ENCODE measurements around the gene ALOX12. TPM values are rescaled to one million over a fixed set of nuclear protein-coding genes. Genes with fewer than 3 reads are reported as not detected.
A peak's percentile ranks its signal among the peaks of the same experiment; 100 is the strongest.

ALOX12 gene
- total RNA-seq, 1 experiment from 2014 or later, result not detected

DNA sequence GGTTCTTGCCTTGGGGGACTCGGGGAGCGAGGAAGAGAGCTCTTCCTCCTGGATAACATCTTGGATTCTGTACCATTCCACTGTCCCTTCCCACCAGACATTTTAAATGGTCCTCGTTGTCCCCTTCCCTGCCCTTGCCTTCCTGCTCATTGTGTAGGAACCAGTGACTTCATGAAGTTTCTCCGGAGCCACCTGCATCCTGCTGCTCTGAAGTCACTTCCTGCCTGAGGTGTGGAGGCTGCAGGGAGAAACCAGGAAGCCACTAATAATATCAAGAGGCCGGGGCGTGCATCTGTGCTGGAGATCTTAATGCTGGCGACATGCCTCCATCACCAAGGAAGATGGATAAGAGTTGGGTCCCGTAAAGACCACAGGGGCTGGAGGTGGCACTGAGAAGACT, 33.8 kb downstream of the ALOX12 start:
- no peak overlapping the region for H2AFZ ChIP-seq (ENCODE audit: low read depth, low read length, poor library complexity, severe bottlenecking)
- POLR2A ChIA-PET, result no interaction called here
- no peaks in the 10 kb centered on the region for H3K36me3 ChIP-seq (ENCODE audit: control insufficient read depth in 1 of 2, insufficient read depth in 2 of 2, low read length in 2 of 2)
- no peak for DNase-seq (ENCODE audit: low read depth, low spot score)
- H3K4me2 ChIP-seq (ENCODE audit: low read length), result peak overlapping the region; percentile 16; the same call in 1 of the 2 replicates
- no peaks in the 10 kb centered on the region for H4K20me1 ChIP-seq (ENCODE audit: insufficient read depth)
- intact Hi-C loops (cut with micrococcal nuclease), result no loop called here
- no peak overlapping the region for H3K27ac ChIP-seq (ENCODE audit: low read depth, low read length)
- no TSS peak for BruUV-seq (replicated peaks)
- H3K9me2 ChIP-seq (ENCODE audit: insufficient read depth), result no peaks in the 10 kb centered on the region
- ATAC-seq, result no peak
- peaks cover under 1 to 19% of the 10 kb centered on the region in 2 experiments; a peak in 2 of 4 replicates for H3K4me1 ChIP-seq (ENCODE audit: control insufficient read depth in 1 of 2, insufficient read depth in 2 of 2, low read length in 2 of 2)
- RAD21 ChIA-PET (ENCODE audit: low non-redundant PET in 1 of 2, low total read pairs in 2 of 2, uncharacterized antibody in 2 of 2, unreplicated experiment in 2 of 2), result no interaction called here
- no peaks in the 10 kb centered on the region for H3K79me2 ChIP-seq (ENCODE audit: insufficient read depth, low read length)
- H3K9me3 ChIP-seq (ENCODE audit: control insufficient read depth in 1 of 2, insufficient read depth in 1 of 2, low read depth in 1 of 2, low read length in 2 of 2), result no peaks in the 10 kb centered on the region
- CTCF ChIA-PET, result no interaction called here
- TF ChIP-seq CEBPB (IDR thresholded peaks at IDR 0.05; ENCODE audit: low read depth) (no peak), SIN3A (IDR thresholded peaks at IDR 0.05; ENCODE audit: low read depth) (no peak), EGR1 (IDR thresholded peaks at IDR 0.05; ENCODE audit: low read depth) (no peak)
- TF ChIP-seq, protein P1, sequence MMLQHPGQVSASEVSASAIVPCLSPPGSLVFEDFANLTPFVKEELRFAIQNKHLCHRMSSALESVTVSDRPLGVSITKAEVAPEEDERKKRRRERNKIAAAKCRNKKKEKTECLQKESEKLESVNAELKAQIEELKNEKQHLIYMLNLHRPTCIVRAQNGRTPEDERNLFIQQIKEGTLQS (IDR thresholded peaks at IDR 0.05), result no peak
- TF ChIP-seq, protein P2, sequence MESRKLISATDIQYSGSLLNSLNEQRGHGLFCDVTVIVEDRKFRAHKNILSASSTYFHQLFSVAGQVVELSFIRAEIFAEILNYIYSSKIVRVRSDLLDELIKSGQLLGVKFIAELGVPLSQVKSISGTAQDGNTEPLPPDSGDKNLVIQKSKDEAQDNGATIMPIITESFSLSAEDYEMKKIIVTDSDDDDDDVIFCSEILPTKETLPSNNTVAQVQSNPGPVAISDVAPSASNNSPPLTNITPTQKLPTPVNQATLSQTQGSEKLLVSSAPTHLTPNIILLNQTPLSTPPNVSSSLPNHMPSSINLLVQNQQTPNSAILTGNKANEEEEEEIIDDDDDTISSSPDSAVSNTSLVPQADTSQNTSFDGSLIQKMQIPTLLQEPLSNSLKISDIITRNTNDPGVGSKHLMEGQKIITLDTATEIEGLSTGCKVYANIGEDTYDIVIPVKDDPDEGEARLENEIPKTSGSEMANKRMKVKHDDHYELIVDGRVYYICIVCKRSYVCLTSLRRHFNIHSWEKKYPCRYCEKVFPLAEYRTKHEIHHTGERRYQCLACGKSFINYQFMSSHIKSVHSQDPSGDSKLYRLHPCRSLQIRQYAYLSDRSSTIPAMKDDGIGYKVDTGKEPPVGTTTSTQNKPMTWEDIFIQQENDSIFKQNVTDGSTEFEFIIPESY (IDR thresholded peaks at IDR 0.05; ENCODE audit: extremely low read depth, insufficient replicate concordance, low read length), result no peak
- no peaks in the 10 kb centered on the region for H3K27me3 ChIP-seq (ENCODE audit: insufficient read depth, low read length)
- H3K9ac ChIP-seq (ENCODE audit: low read length), result no peak overlapping the region
- no peak overlapping the region for H3K4me3 ChIP-seq (replicated peaks in 1 of 2; ENCODE audit: low read depth in 1 of 2, low read length in 2 of 2)

DNA sequence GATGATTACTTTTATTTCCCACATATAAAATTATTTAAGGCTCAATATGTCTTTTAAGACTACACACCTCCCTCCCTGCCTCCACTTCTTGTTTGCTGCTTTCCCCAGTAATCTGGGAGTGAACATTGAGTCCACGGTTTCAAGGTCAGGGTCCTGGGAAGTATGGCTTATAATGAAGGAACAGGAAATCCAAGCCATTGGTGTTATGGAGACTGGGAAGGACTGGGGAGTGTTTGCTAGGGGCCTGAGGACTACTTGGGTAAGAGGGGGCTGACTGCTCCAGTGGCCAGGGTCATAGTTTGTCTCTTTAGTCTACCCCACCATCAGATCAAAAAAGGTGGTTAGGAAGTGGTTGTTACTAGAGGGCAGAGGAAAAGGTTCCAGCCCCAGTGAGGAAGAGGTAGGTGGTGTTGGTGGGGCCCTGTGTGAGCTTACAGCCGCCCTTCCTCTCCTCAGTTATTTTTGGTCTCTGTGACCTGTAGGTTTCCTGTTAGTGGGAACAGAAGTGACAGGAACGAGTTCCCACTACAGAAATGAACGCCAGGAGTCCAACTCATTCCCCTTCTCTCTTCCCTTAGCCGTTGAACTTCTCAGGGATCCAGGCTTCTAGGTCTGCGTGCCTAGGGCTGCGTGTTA, 39.2 kb downstream of the ALOX12 start:
- Histone ChIP-seq H2AFZ (ENCODE audit: low read depth, low read length, poor library complexity, severe bottlenecking) (no peak overlapping the region), H4K20me1 (ENCODE audit: insufficient read depth) (no peaks in the 10 kb centered on the region), H3K9me3 (ENCODE audit: control insufficient read depth in 1 of 2, insufficient read depth in 1 of 2, low read depth in 1 of 2, low read length in 2 of 2) (no peaks in the 10 kb centered on the region), H3K9me2 (ENCODE audit: insufficient read depth) (no peaks in the 10 kb centered on the region), H3K27ac (ENCODE audit: low read depth, low read length) (peak overlapping the region; percentile 99), H3K4me2 (ENCODE audit: low read length) (peak overlapping the region; percentile 92), H3K9ac (ENCODE audit: low read length) (peak overlapping the region; percentile 75), H3K4me3 (replicated peaks in 1 of 2; ENCODE audit: low read depth in 1 of 2, low read length in 2 of 2) (peak overlapping the region; percentile 60 to 78), H3K4me1 (ENCODE audit: control insufficient read depth in 1 of 2, insufficient read depth in 2 of 2, low read length in 2 of 2) (peaks cover 4 to 25% of the 10 kb centered on the region in 2 experiments), H3K79me2 (ENCODE audit: insufficient read depth, low read length) (0 out of 2 replicates have a peak, but pooled peaks cover 4% of the 10 kb centered on the region), H3K27me3 (ENCODE audit: insufficient read depth, low read length) (no peaks in the 10 kb centered on the region), H3K36me3 (ENCODE audit: control insufficient read depth in 1 of 2, insufficient read depth in 2 of 2, low read length in 2 of 2) (no peaks in the 10 kb centered on the region)
- RAD21 ChIA-PET (ENCODE audit: low non-redundant PET in 1 of 2, low total read pairs in 2 of 2, uncharacterized antibody in 2 of 2, unreplicated experiment in 2 of 2), result interaction anchor here in 1 of 2 experiments (0.5 to 1.0 kb wide), 2 partner anchors 10 to 368 kb away, joined by 3 read pairs; no protein-coding TSS in a partner anchor
- ATAC-seq, result peak; percentile 23
- POLR2A ChIA-PET, result interaction anchor here (0.7 to 1.2 kb wide), 6 partner anchors 11 to 366 kb away, joined by 3 to 8 read pairs (median 4); partner anchors contain the start of gene RNASEK
- peak; percentile 8; the same call in 1 of the 2 replicates for TF ChIP-seq POLR2AphosphoS5 (IDR thresholded peaks at IDR 0.05; ENCODE audit: low read depth, low read length)
- no peak for TF ChIP-seq POLR2A (IDR thresholded peaks at IDR 0.05; ENCODE audit: borderline replicate concordance, extremely low read depth, insufficient read depth, insufficient read length)
- no peak for TF ChIP-seq EGR1 (IDR thresholded peaks at IDR 0.05; ENCODE audit: low read depth)
- CTCF ChIA-PET, result interaction anchor here (0.9 to 1.7 kb wide), 10 partner anchors 10 to 192 kb away, joined by 3 to 26 read pairs (median 5); no protein-coding TSS in a partner anchor
- intact Hi-C loops (cut with micrococcal nuclease), result no loop called here
- no peak for DNase-seq (ENCODE audit: low read depth, low spot score)
- TSS peak; percentile 97 for BruUV-seq (replicated peaks)

Data from HCT116 (cell line).